ENCODE results near the gene TSKU. TPM values are rescaled to one million over a fixed set of nuclear protein-coding genes. Genes with fewer than 3 reads are reported as not detected.

TSKU gene
- total and polyA plus RNA-seq, 9 of the 15 experiments (the other 6 are each of a cell fraction or from before 2014, with no cell fraction given), result 0.60 to 11.9 (median 8.4) TPM

- TF ChIP-seq, protein P1, sequence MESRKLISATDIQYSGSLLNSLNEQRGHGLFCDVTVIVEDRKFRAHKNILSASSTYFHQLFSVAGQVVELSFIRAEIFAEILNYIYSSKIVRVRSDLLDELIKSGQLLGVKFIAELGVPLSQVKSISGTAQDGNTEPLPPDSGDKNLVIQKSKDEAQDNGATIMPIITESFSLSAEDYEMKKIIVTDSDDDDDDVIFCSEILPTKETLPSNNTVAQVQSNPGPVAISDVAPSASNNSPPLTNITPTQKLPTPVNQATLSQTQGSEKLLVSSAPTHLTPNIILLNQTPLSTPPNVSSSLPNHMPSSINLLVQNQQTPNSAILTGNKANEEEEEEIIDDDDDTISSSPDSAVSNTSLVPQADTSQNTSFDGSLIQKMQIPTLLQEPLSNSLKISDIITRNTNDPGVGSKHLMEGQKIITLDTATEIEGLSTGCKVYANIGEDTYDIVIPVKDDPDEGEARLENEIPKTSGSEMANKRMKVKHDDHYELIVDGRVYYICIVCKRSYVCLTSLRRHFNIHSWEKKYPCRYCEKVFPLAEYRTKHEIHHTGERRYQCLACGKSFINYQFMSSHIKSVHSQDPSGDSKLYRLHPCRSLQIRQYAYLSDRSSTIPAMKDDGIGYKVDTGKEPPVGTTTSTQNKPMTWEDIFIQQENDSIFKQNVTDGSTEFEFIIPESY (CRISPR knock-in tag; IDR thresholded peaks at IDR 0.05), result no peak
- TF ChIP-seq XRCC5 (IDR thresholded peaks at IDR 0.05; ENCODE audit: low read depth, low read length), result peak; percentile 87; the same call in 1 of the 2 replicates
- TF ChIP-seq, protein P2, sequence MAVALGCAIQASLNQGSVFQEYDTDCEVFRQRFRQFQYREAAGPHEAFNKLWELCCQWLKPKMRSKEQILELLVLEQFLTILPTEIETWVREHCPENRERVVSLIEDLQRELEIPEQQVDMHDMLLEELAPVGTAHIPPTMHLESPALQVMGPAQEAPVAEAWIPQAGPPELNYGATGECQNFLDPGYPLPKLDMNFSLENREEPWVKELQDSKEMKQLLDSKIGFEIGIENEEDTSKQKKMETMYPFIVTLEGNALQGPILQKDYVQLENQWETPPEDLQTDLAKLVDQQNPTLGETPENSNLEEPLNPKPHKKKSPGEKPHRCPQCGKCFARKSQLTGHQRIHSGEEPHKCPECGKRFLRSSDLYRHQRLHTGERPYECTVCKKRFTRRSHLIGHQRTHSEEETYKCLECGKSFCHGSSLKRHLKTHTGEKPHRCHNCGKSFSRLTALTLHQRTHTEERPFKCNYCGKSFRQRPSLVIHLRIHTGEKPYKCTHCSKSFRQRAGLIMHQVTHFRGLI (CRISPR knock-in tag; IDR thresholded peaks at IDR 0.05), result no peak
- TF ChIP-seq ZNF764 (CRISPR knock-in tag; IDR thresholded peaks at IDR 0.05; ENCODE audit: low read depth), result no peak
- TF ChIP-seq ZNF146 (CRISPR knock-in tag; IDR thresholded peaks at IDR 0.05; ENCODE audit: unreplicated experiment), result no peak
- peak; percentile 57; the same call in 1 of the 2 replicates for TF ChIP-seq ZNF512 (tag; IDR thresholded peaks at IDR 0.05)
- no peak for TF ChIP-seq ZNF407 (IDR thresholded peaks at IDR 0.05; ENCODE audit: low read depth)
- TF ChIP-seq GATAD2A (IDR thresholded peaks at IDR 0.05), result peak; percentile 34; the same call in 1 of the 2 replicates
- peak; percentile 85 to 89 (median 89) for TF ChIP-seq CTCF (IDR thresholded peaks at IDR 0.05 in 2 of 3, conservative IDR thresholded peaks at IDR 0.05 in 1 of 3; ENCODE audit: insufficient read depth in 2 of 3, low read depth in 1 of 3, low read length in 3 of 3)
- peak; percentile 49; the same call in 1 of the 2 replicates for TF ChIP-seq CTBP1 (IDR thresholded peaks at IDR 0.05; ENCODE audit: borderline replicate concordance)
- TF ChIP-seq TEAD1 (CRISPR knock-in tag; IDR thresholded peaks at IDR 0.05), result peak in 1 of 2 experiments; percentile 57; a peak in 1 of 4 replicates
These were observed 24.2 kb downstream of the TSKU start (continued) for GRCh38 chr11:76807206-76807875.

All from K562 (cell line).